PFSK-1 (cell line): ENCODE results near the gene ISLR2.

Experiments
- FOXP2 ChIP-seq: optimal IDR thresholded peaks from 2 replicates; pipeline ENCODE3; 2011; ENCODE audit warnings: borderline replicate concordance, control low read depth, inconsistent platforms; ENCODE audit not compliant: insufficient read depth; ENCODE audit errors: extremely low read length, extremely low read depth
- POLR2AphosphoS5 ChIP-seq: IDR thresholded peaks from 2 replicates; pipeline ENCODE4 v1.6.1; 2012; ENCODE audit warnings: low read depth, mild to moderate bottlenecking, control low read depth, low read length, moderate library complexity
- SIN3A ChIP-seq: IDR thresholded peaks from 2 replicates; pipeline ENCODE4 v1.6.1; 2012; ENCODE audit warnings: mild to moderate bottlenecking, low read length, moderate library complexity, borderline replicate concordance; ENCODE audit not compliant: insufficient read depth
- TAF1 ChIP-seq: IDR thresholded peaks from 2 replicates; pipeline ENCODE4 v1.6.1; 2012; ENCODE audit warnings: low read length, control low read depth, borderline replicate concordance; ENCODE audit not compliant: insufficient read depth
- TF ChIP-seq, protein P1 (sequence below), 2 experiments: IDR thresholded peaks; 2 replicates each; pipeline versions ENCODE4 v1.6.1 to v1.8.0; 2011 to 2012; ENCODE audit warnings: low read depth in 2 of 2, low read length in 2 of 2, control low read depth in 1 of 2, inconsistent platforms in 1 of 2, mild to moderate bottlenecking in 1 of 2, moderate library complexity in 1 of 2; ENCODE audit not compliant: insufficient read depth in 1 of 2

ISLR2 gene

DNA sequence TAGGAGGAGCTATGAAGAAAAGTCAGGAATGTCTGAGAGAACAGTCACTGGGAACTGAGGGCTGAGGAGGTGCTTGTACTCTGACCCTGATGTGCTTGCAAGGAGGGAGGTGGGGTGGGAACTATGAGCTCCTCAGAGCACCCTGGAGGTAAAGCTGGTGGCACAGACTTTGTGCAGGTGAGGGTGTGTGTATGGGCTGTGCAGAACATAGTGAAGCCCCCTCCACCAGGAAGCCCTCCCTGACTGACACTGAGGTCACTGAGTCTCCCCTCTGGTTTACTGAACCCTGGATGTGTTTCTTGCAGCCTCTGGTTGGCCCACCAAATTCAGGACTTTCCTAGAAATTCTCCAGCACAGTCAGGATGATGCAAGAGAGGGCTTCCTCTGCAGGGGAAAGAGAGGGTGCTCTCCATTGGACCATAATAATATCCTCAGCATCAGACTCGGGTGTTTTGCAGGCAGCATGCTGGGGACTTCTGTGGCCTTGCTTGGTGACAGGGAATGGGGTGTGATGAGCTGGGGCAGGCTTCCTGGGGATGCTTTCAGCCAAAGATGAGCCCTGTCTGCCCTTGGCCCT is 41.7 kb downstream of the ISLR2 start:
- TF ChIP-seq, protein P1, sequence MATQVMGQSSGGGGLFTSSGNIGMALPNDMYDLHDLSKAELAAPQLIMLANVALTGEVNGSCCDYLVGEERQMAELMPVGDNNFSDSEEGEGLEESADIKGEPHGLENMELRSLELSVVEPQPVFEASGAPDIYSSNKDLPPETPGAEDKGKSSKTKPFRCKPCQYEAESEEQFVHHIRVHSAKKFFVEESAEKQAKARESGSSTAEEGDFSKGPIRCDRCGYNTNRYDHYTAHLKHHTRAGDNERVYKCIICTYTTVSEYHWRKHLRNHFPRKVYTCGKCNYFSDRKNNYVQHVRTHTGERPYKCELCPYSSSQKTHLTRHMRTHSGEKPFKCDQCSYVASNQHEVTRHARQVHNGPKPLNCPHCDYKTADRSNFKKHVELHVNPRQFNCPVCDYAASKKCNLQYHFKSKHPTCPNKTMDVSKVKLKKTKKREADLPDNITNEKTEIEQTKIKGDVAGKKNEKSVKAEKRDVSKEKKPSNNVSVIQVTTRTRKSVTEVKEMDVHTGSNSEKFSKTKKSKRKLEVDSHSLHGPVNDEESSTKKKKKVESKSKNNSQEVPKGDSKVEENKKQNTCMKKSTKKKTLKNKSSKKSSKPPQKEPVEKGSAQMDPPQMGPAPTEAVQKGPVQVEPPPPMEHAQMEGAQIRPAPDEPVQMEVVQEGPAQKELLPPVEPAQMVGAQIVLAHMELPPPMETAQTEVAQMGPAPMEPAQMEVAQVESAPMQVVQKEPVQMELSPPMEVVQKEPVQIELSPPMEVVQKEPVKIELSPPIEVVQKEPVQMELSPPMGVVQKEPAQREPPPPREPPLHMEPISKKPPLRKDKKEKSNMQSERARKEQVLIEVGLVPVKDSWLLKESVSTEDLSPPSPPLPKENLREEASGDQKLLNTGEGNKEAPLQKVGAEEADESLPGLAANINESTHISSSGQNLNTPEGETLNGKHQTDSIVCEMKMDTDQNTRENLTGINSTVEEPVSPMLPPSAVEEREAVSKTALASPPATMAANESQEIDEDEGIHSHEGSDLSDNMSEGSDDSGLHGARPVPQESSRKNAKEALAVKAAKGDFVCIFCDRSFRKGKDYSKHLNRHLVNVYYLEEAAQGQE (IDR thresholded peaks at IDR 0.05; ENCODE audit: insufficient read depth in 1 of 2, low read depth in 2 of 2, low read length in 2 of 2), result no peak
- TF ChIP-seq SIN3A (no peak), TAF1 (no peak), FOXP2 (no peak), POLR2AphosphoS5 (no peak)

DNA sequence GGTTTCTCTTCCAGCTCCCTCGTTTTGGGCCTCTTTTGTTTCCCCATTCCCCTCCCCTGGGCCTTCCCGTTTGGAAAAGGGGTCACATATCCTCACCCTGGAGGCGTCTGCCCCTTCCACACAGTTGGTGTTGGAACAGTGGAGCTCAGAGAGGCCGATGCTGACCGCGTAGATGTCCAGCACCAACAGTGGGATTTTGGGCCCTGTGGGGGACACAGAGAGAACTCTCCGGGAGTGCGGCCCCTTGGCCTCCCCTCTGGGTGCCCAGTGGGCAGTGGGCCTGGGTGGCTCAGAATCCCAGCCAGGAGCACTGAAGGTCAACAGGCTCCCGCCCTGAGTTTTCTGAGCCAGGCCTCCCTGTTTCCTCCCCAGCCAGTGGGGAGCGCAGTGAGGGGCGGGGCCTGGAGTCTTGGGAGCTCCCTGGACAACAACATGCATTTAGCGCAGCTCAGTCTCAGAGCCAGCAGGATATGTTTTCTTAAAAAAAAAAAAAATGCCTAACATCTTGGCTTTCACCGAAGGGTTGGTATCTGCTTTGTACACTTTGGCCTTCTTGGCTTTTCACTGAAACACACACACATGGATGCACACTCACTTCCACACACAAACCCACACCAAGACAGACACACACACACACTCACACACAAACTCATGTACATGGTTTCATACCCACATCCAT is 42.5 kb downstream of the ISLR2 start:
- TF ChIP-seq POLR2AphosphoS5, result no peak
- TF ChIP-seq FOXP2, result no peak

DNA sequence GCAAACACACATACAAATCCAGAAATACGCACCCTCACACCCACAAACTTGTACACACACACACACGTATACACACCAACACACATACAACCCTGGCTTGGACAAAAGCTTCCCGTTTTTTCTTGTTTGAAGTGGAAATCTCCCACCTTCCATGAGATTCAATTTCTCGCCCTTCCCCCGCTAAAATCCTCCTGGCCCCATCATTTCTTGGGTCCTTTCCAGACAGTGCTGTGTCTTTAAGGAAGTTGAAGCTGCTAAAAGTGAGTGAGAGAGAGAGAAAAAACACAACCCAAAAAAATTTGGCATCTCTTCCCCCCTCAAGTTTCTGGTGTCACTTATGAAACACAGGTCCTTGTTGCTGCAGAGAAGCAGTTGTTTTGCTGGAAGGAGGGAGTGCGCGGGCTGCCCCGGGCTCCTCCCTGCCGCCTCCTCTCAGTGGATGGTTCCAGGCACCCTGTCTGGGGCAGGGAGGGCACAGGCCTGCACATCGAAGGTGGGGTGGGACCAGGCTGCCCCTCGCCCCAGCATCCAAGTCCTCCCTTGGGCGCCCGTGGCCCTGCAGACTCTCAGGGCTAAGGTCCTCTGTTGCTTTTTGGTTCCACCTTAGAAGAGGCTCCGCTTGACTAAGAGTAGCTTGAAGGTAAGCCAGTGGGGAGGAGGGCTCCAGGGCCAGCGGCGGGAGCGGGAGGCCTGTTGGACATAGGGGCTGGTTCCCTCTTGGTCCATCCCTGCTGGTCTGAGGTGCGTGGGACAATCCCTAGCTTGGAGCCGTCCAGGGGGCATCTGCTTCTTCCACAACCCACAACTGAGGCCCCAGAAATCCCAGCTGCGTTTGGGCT is 43.2 kb downstream of the ISLR2 start, which contains the start of gene ISLR:
TSS of gene ISLR (plus strand) at position 331 of the 839 bp plus-strand sequence. CDS start 1,149 bp downstream, outside the sequence.
- TF ChIP-seq SIN3A, result no peak
- TF ChIP-seq TAF1, result no peak
- TF ChIP-seq POLR2AphosphoS5, result no peak
- TF ChIP-seq, protein P1 (IDR thresholded peaks at IDR 0.05; ENCODE audit: insufficient read depth in 1 of 2, low read depth in 2 of 2, low read length in 2 of 2), result no peak
- TF ChIP-seq FOXP2, result no peak

DNA sequence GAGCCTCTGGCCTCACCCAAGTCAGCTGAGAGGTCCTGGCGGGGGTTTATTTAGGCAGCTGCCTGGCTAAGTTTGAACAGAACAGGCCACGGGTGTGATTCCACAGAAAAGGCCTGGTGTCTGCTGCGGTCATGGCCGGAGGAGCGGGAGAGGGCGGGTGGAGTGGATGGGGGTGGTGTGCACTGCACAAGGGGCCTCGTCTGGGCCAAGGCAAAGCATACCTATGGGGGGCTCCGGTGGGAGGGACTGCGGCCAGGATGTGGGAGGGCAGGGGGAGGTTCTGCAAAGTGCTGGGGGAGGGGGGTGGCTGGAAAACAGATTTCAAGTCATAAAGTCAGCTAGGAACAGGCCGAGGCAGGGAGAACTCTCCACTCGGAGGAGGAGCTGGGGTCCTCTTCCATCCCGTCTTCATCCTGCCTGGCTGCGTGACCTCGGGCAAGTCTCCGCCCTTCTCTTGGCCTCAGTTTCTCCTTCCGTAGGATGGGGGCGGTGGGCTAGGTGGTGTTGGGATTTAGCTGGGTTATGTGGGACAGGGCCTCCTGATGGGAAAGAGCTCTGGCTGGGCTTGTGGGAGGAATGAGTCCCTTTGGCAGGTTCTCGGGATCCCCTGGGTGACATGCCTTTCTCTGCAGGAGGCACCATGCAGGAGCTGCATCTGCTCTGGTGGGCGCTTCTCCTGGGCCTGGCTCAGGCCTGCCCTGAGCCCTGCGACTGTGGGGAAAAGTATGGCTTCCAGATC is 44.0 kb downstream of the ISLR2 start:
- TF ChIP-seq TAF1, result no peak
- TF ChIP-seq SIN3A, result no peak
- TF ChIP-seq FOXP2, result no peak
- TF ChIP-seq POLR2AphosphoS5, result no peak
- TF ChIP-seq, protein P1 (IDR thresholded peaks at IDR 0.05; ENCODE audit: insufficient read depth in 1 of 2, low read depth in 2 of 2, low read length in 2 of 2), result no peak

- TF ChIP-seq POLR2AphosphoS5 (no peak), TAF1 (no peak), SIN3A (no peak), FOXP2 (no peak)
- TF ChIP-seq, protein P1 (IDR thresholded peaks at IDR 0.05; ENCODE audit: insufficient read depth in 1 of 2, low read depth in 2 of 2, low read length in 2 of 2), result no peak
Observed at GRCh38 chr15:74174958-74175253, 44.5 kb downstream of the ISLR2 start.
